GM20431 (cell line): ENCODE results near the gene BSN.
"Not testable (repeated sequence)": the region's sequence is repeated elsewhere in the genome, so short reads cannot be mapped to it uniquely, and the experiment has no call there.

Experiments used
- in situ Hi-C: fragments of 300-500 bp; cut with MseI, MboI; formaldehyde crosslinking; loops from one replicate; pipeline ENCODE4 v1.15.0; 2020; ENCODE audit warnings: low sequenced_read_pairs; ENCODE audit not compliant: unreplicated experiment

BSN gene

DNA sequence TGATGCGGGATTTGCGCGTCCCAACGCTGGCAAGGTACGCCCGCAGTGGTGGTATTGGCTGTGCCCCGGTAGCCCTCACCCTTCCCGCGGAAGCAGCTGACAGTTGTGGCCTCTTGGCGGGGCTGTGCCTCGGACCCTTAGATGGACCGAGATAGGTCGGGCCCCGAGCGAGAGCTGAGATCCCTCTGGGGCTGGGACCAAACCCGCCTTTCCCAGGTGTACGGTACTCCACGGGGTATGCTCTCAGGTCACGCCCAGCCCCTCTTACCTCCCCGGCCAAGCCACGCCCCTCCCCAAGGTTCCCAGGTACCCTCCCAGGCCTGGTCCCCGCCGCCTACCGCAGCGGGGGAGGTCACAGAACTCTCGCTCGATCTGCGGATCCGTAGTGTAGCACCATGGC, 132.1 kb downstream of the BSN start:
- in situ Hi-C loops, result not testable (repeated sequence)

DNA sequence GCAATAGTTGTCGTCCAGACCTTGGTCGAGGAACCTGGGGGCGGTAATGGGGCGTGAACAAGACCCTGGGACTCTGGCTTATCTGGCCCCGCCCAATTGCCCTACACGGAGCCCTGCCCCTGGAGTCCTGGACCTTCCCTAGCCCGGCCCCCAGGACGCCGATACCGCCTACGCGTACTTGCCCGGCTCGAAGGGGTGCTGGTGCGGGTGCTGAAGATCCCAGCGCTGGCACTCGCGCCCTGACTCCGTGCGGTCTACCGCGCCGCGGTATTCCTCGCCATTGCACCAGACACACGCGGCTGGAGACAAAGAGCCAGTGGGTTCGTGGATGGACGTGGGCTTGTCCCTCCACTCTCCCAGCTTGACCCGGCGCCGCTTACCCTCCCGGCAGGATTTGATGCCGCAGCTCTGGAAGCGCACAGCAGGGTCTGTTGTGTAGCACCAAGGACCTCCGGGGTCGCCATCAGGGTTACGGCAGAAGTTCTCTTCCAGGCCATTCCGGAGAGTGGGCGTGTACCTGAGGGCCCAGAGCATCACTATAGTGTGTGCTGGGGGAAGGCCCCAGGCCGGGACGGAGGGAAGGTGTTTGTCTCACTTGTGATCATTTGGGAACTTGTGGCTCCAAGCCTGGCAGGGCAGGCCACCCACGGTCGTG, 132.6 kb downstream of the BSN start:
- in situ Hi-C loops, result not testable (repeated sequence)

DNA sequence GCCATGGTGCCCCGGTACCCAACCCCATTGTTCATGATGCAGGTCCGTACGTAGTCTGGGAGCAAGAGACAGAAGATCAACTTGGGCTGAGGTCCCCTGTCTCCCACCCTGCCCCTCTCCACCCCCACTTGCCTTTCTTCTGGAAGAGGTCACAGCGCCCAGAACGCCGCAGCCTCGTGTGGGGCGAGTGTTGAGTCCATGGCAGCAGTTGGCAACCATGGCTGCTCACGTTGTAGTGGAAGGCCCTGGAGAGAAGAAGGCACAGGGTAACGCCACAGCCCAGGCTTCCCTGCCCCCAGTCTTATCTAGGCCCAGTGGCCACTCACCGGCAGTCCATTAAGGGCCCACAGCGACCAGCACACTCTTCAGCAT, 133.1 kb downstream of the BSN start:
- in situ Hi-C loops, result not testable (repeated sequence)

DNA sequence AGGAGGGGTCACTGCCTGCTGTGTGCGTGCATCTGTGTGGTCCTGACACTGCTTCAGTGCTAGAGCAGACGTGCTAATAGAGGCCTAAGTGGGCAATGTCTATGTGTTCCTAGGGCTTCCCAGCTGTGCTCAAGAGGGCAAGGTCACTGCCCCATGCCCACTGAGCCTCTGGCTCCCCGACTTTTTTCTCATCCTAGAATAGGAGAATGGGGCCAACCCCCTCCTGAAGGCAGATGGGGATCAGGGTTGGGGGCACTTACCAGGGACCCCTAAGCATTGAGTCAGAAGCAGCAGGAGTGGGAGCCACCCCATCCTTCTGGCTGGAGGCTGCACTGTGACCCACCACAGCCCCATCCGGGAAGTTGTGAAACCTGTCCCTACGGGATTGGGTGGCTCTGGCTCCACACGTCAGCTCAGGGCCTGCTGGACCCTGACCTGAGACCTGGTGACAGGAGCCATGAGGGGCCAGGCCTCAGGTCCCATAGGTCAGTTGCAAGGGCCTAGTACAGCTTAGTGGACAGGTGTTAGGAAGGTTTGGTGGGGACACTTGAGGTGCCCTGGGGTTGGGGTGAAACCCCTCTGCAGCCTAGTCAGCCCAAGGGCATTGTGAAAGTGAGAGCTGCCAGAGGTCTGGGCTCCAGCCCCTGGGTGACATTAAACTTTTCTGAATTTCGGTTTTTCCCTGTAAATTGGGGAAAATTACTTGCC, 134.2 kb downstream of the BSN start:
- in situ Hi-C loops, result not testable (repeated sequence)

DNA sequence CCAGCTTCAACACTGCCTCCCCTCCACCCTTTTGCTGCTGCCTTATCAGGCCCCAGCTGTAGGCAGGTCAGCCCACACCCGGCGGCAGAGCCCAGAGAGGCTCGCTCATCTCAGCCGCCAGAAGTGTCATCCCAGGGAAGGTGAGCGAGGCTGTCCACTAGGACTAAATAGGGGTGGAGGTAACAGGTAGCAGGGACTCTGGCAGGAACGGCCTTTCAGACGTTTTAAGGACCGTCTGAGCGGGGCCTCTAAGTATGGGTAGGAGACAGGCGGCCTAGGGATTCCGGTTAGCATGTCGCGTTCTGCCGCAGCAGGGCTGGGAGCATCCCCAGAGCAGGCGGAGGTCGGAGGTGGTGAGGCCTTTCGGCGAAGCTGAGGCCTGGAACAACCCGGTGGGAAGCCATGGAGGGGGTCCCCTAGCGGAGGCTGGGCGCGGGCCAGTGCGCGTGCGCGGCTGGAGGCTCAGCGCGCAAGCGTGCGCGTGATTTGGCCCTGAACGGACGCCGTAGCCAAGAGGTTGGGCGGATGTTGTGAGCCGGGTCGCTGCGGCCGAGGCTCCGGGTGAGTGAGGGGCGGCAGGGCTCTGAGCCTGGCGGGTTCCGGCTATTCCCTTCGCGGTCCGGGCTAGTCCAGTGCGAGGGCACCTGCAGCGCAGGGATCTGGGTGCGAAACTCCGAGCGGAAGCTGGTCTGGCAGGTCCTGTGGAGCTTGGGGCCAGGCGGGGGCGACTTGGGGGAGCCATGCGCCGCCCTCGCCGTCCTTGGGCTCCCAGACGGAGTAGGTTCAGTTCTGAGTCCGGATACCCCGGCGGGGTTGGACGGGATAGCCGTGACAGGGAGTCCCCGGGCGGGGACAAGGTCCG, 135.0 kb downstream of the BSN start, which contains the start of the genes MST1 and RNF123:
TSS of gene MST1 (minus strand) at position 429 of the 862 bp plus-strand sequence. CDS start 783 bp downstream, outside the sequence.
TSS of gene RNF123 (plus strand) at position 512 of the 862 bp plus-strand sequence. CDS start 1,609 bp downstream, outside the sequence.
- in situ Hi-C loops, result no loop called here

DNA sequence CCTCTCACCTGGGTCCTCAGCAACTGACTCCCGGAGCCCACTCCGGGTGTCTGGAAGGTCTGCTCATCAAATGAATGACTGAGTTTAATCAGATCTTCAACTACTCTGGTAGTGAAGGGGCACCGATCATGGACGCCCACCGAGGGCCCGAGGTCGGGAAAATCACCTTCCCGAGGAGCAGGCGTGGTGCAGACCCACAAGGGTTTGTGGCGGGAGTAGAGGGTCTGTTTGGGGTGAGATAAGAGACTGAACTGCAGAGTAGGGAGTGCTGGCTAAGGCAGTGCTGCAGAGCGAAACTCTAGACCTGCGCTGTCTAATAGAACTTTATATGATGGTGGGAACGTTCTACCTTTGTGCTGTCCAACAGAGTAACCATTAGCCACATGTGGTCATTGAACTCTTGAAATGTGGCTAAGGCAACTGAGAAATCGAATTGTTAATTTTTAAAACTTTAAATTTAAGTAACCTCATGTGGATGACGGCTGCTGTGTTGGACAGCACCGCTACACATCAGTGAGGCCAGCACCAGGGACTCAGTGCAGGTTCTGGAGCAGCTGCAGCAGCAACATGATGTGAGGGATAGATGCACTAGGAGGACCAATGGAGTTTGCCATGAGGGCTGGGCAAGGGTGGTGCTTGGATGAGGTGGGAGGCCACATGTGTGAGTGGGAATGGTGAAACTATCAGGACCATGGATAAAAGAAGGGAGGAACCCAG, 135.8 kb downstream of the BSN start:
- in situ Hi-C loops, result not testable (repeated sequence)

DNA sequence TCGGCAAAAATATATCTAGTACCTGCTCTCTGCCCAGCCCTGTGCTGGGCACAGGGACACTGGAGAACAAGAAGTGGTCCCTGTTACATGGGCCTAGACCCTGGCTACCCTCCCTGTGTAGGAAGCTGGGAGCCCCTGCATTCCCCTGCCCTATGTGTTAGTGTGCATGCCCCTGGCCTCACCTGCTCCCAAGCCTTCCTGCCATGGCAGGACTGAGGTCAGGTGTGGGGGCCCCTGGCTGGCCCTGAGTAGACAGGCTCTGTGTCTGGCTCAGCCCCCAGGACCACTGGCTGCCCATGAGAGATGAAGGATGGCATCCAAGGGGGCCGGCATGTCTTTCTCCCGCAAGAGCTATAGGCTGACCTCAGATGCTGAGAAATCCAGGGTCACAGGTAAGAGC, 136.6 kb downstream of the BSN start:
- in situ Hi-C loops, result not testable (repeated sequence)

DNA sequence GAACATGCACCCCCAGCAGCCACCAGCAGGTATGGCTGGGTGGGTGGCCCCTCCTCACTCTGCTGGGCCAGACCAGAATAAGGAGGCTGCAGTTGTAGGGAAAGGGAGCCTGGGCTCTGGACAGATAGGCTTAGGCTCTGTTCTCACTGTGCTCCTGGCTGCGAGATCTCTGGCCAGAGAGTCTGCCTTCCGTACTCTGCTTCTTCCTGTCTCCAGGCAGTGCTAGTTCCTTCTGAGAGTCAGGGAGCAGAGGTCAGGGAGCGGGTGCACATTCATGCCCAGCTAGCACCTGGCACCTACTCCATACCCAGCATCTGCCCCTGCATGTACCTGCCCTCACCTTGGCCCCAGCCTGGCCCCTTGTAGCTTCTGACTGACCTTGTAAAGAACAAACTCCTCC, 137.2 kb downstream of the BSN start:
- in situ Hi-C loops, result not testable (repeated sequence)

DNA sequence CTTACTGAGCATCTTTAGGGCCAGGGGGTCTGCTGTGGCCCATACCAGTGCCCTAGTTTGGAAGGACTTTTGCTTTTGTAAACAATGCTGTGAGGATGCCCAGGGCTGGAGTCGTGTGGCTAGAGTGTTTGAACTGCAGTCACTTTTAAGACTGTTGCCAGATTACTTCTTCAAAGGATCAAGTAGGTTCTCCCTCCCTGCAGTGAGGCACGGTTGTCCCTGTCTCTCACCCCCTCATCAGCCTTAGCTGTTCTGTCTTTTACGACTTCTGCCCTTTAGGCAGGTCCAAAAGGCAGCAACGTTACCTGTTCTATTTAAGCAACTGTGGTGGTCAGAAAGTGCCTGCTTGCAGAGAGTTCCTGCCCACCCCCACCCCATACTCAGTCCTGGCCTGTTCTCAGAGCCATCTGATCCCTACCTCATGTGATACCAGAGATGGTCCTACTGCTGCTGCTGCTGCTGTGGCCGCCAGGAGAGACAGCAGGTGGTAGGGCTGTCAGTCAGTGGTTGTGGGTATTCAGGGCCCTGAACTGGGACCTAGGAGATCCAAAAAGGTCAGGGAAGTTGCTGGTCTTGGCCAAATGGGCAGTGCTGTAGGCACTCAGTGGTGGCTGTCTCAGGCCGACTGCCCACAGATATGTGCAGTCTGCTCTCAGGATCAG, 140.3 kb downstream of the BSN start:
- in situ Hi-C loops, result not testable (repeated sequence)

DNA sequence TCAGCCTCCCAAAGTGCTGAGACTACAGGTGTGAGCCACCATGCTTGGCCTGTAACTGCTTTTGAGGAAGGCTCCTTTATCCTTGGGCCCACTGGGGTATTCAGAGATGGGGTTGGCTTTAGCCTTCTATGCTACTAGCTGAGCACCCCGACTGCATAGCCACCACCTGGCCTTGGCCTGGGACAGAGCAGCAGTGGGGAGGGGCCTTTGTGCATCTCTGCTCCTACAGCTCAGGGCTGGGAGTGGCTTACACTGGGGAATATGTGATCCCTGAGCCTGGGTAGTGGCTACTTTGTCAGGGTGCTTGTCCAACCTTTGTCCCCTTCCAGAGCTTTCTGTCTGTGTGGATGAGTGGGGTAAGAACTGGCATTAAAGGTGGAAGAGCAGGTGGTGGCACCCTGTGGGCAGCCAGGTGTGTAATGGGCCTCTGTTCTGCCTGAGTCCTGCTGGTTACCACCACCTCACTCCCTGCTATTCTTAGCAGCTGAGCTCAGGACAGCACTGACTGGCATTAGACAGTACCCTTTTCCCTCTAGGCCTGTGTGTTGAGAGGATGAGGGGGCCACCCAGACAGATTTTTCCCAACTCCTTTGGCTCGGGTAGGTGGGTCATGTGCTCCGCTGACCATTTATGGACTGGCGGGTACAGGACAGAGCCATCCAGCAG, 141.2 kb downstream of the BSN start:
- in situ Hi-C loops, result not testable (repeated sequence)

DNA sequence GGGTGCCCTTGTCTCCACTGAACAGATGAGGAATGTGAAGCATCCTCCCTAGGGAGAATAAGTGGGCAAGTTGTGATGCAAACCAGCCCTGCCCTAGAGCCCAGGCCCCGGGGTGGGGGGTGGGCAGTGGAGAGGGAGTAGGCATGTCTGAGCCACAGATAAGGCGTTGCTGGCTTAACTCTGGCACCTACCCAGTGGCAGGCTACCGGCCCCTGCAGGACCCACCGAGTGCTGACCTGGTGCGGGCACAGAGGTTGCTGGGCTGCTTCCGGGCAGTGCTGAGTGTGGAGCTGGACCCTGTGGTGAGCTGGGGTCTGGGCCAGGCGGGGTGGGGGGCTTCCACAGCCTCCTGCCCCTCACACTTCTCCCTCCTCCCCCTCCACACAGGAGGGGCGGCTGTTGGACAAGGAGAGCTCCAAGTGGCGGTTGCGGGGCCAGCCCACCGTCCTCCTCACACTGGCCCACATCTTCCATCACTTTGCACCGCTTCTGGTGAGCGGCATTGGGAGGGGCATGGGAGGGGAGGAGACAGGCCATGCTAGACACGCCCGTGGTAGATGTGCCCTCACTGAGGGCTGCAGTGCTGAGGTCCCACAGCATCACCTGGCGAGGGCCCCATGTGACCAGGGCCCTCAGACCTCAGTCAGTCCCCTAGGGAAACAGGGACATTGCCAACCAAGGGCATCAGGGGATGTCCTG, 145.2 kb downstream of the BSN start:
- in situ Hi-C loops, result no loop called here

DNA sequence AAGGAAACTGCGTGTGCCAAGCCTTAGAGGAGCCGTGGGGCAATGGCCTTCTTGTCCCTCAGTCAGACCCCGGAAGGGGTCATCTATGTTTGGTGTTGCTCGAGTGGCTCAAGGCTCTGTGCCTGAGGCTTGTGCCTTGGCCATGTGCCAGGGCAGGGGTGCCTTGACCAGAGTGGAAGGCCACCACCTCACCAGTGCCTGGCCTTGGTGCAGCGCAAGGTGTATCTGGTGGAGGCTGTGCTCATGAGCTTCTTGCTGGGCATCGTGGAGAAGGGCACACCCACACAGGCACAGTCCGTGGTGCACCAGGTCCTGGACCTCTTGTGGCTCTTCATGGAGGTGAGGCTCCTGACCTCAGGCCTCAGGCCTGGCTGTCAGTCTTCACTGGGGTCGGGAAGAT, 145.7 kb downstream of the BSN start:
- in situ Hi-C loops, result no loop called here

DNA sequence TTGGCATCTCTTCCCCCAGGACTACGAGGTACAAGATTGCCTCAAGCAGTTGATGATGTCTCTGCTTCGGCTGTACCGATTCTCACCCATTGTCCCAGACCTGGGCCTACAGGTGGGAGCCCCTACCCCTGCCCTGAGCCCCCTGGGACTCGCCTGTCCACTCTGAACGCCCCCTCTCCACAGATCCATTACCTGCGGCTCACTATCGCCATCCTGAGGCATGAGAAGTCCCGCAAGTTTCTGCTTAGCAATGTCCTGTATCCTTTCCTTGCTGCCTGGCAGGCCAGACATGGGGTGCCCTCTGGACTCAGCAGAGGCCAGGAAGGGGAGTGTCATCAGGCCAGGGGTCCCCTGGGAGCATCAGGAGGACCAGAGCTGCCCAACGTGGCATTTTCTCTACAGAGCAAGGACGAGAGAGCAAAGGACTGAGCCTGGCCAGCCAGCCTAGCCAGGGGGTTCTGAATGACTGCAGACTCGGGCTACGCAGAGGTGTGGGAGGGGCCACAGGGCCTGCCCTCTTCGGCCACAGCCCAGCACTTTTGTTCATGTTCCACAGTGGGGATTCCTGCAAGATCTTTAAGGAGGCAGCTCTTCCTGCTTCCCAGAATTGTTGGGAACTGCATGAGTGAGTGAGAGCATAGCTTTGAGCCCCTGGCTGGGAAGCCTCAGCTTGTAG, 146.3 kb downstream of the BSN start:
- in situ Hi-C loops, result no loop called here

DNA sequence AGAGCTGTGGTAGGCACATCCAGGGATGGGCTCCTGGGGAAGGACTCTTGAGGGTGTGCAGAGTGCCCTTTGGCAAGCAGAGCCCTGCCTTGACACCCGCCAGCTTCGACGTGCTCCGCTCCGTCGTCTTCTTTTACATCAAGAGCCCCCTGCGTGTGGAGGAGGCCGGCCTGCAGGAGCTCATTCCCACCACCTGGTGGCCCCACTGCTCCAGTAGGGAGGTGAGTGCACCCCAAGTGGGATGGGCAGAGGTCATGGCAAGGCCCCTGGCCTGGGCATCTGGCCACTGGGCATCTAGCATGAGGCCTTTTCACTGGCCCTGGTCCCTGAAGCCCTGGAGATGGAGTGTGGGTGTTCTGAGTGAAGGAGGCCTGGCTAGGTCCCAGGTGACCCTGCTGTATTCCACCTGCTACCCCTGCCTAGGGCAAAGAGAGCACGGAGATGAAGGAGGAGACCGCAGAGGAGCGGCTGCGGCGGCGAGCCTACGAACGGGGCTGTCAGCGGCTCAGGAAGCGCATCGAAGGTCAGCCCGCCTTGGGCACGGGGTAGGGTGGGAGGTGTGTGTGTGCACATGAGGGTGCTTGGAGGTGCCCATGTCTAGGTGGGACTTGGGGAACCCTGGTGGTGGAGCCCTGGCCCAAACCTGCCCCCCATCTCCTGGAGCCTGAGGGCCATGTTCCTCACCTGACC, 147.3 kb downstream of the BSN start:
- in situ Hi-C loops, result no loop called here

DNA sequence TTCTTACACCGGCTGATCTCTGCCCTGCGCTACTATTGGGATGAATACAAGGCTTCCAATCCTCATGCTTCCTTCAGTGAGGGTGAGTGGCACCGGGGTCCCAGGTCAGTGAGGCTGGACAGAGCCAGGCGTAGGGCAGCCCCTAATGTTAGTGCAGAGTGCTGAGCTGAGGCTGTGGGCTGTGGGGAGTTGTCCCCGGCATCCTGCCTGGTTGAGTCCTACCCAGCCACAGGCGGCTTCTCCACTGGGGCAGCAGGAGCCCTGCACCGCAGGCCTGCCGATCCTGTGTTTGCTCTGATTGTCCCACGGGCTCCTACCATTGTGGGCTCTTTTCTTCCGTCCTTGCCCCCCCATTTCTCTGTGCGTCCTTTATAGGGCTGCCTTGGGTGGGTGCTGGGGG, 148.4 kb downstream of the BSN start:
- in situ Hi-C loops, result no loop called here

DNA sequence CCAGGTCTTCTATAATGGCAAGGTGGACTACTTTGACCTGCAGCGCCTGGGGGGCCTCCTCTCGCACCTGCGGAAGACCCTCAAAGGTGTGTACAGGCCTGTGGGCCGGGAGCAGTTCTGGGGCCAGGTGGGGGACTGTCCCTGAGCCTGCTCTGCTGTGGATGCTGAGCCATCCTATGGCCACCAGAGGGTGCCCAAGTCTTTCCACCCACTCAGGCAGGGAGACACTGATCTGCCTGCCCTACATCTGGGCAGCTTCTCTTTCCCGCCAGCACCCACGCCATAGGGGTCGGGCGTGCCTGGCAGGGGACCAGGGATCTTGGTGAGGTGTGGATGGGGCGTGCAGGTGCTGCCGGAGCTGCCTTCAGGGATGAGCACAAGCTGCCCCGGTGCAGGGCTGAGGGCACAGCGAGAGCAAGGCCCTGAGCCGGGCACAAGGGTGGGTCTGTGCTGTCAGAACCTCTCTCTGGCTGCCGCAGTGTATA, 149.2 kb downstream of the BSN start:
- in situ Hi-C loops, result no loop called here

DNA sequence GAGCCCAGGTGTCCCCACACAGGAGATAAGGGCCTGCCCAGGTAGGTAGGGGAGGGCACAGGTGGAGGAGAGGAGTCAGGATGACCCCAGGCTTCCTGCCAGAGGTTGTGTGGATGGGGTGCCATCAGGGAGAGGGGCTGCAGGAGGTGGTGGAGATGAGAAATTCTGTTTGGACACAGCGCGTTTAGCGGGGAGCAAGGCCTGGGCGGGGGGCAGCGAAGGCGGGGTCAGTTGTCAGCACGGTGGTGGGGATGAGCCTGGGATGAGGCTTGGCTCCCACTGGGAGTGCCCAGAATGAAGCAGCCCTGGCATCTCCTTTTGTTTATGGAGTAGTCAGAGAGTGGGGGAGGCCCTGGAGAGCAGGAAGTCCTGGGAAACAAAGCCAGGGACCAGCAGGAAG, 149.7 kb downstream of the BSN start:
- in situ Hi-C loops, result no loop called here
